Epithelial cell of esophagus (primary cell): ENCODE measurements around the gene C11orf16.
"Not testable (repeated sequence)": the region's sequence is repeated elsewhere in the genome, so short reads cannot be mapped to it uniquely, and the experiment has no call there.

Source experiments
- DNase-seq: peaks from one replicate; pipeline ENCODE4 v3.0.0; 2010; ENCODE audit warnings: low read depth
- H3K4me3 ChIP-seq: 2 replicates; pipeline ENCODE4 v1.5.1; 2011; ENCODE audit warnings: mild to moderate bottlenecking, low read length, control low read depth
- CTCF ChIP-seq: IDR thresholded peaks from 2 replicates; pipeline ENCODE4 v1.5.1; 2011; ENCODE audit warnings: low read depth, mild to moderate bottlenecking, low read length, control low read depth, inconsistent platforms; ENCODE audit not compliant: insufficient read depth; ENCODE audit errors: missing control alignments

The C11orf16 gene

GRCh38 chr11:8948886-8949285 is 16.1 kb upstream of the C11orf16 start:
- no peak for TF ChIP-seq CTCF
- no peak overlapping the region for H3K4me3 ChIP-seq
- DNase-seq: no peak

- H3K4me3 ChIP-seq: no peak overlapping the region
- no peak for DNase-seq
- no peak for TF ChIP-seq CTCF
Measured at GRCh38 chr11:8947230-8947943, 14.6 kb upstream of the C11orf16 start.

- no peak within 1 kb of the TSS for H3K4me3 ChIP-seq
- DNase-seq: no peak
- no peak for TF ChIP-seq CTCF
Measured at GRCh38 chr11:8942518-8943066, 9.8 kb upstream of the C11orf16 start, which contains the start of gene ASCL3. ASCL3 (minus strand) TSS chr11:8943016; CDS start chr11:8938161, 4,855 bp downstream.

- no peak overlapping the region for H3K4me3 ChIP-seq
- no peak for DNase-seq
- TF ChIP-seq CTCF: no peak
Measured at GRCh38 chr11:8941341-8942103, 8.8 kb upstream of the C11orf16 start.

- no peak for TF ChIP-seq CTCF
- no peak overlapping the region for H3K4me3 ChIP-seq
- DNase-seq: no peak
Measured at GRCh38 chr11:8937659-8938058, 4.9 kb upstream of the C11orf16 start.

- DNase-seq: no peak
- no peak for TF ChIP-seq CTCF
- H3K4me3 ChIP-seq: no peak overlapping the region
Measured at GRCh38 chr11:8937159-8937558, 4.4 kb upstream of the C11orf16 start.

GRCh38 chr11:8935789-8936188 is 3.0 kb upstream of the C11orf16 start:
- not testable (repeated sequence) for DNase-seq, H3K4me3 ChIP-seq
